ENCODE measurements around the gene TGFA. TPM values are rescaled to one million over a fixed set of nuclear protein-coding genes. Genes with fewer than 3 reads are reported as not detected.

Gene TGFA
- total RNA-seq, 2 donors from 2014 or later = 21.4 to 25.8 TPM

DNA sequence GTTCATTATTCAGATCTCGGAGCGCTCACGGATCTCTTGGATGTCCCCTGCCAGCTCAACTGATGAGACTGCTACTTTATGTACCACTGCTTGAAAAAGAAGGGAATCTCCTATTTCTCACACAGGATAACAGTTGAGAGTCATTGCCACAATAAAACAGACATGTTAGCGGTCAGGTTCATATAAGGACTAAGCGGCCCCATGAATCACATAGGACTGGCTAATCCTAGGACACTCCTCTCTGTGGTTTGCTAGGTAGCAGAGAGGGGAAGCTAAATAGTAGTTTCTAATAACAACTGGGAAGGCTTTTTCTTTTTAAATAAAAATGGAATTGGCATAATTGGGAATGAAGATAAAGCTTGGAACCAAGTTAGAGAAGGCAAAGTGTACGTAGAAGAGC lies 15.9 kb upstream of the TGFA start:
- H3K9me3 ChIP-seq = no peaks in the 10 kb centered on the region
- no peak overlapping the region for H3K9ac ChIP-seq (ENCODE audit: low read depth in 2 of 2, low read length in 2 of 2)
- TF ChIP-seq, protein P1, sequence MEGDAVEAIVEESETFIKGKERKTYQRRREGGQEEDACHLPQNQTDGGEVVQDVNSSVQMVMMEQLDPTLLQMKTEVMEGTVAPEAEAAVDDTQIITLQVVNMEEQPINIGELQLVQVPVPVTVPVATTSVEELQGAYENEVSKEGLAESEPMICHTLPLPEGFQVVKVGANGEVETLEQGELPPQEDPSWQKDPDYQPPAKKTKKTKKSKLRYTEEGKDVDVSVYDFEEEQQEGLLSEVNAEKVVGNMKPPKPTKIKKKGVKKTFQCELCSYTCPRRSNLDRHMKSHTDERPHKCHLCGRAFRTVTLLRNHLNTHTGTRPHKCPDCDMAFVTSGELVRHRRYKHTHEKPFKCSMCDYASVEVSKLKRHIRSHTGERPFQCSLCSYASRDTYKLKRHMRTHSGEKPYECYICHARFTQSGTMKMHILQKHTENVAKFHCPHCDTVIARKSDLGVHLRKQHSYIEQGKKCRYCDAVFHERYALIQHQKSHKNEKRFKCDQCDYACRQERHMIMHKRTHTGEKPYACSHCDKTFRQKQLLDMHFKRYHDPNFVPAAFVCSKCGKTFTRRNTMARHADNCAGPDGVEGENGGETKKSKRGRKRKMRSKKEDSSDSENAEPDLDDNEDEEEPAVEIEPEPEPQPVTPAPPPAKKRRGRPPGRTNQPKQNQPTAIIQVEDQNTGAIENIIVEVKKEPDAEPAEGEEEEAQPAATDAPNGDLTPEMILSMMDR (IDR thresholded peaks at IDR 0.05) = no peak
- H3K36me3 ChIP-seq = no peaks in the 10 kb centered on the region
- no peaks in the 10 kb centered on the region for H3K4me1 ChIP-seq
- H3K27me3 ChIP-seq = no peaks in the 10 kb centered on the region
- no peak overlapping the region for H3K27ac ChIP-seq
- H3K4me3 ChIP-seq = no peak overlapping the region
- intact Hi-C loops (cut with DNase I) = no loop called here
- DNase-seq = no peak

DNA sequence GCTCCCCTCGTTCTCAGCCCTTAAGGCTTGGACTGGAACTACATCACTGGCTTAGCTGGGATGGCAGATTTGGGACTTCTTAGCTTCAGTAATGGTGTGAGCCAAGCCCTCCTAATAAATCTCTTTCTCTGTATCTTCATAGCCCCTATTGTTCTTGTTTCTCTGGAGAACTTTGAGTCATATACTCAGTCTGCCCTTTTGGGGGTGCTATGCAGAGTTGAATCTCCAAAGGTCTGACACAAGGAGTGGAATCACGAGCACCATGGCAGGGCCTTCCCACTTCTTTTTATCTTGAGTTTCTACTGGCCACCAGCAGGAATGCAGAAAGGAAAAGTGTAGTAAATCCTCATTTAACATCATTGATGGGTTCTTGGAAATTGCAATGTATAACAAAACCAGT lies 13.3 kb upstream of the TGFA start:
- H3K27ac ChIP-seq = no peak overlapping the region
- H3K36me3 ChIP-seq = no peaks in the 10 kb centered on the region
- intact Hi-C loops (cut with DNase I) = no loop called here
- H3K9me3 ChIP-seq = no peaks in the 10 kb centered on the region
- TF ChIP-seq, protein P1 (IDR thresholded peaks at IDR 0.05) = no peak
- no peak overlapping the region for H3K9ac ChIP-seq (ENCODE audit: low read depth in 2 of 2, low read length in 2 of 2)
- H3K4me1 ChIP-seq = no peaks in the 10 kb centered on the region
- H3K4me3 ChIP-seq = no peak overlapping the region
- no peaks in the 10 kb centered on the region for H3K27me3 ChIP-seq
- DNase-seq = no peak

DNA sequence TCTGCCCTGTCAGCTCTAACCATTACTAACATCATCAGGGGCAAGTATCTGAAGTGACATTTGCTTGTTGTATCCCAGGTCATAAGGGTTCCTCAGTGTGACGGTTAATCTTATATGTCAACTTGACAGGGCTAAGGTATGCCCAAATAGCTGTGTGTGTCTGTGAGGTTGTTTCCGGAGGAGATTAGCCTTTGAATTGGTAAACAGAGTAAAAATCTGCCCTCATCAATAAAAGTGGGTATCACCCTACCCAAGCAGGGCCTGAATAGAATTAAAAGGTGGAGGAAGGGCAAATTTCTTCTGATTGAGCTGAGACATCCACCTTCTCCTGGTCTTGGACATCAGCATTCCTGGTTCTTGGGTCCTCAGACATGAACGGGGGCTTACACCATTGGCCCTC lies 12.8 kb upstream of the TGFA start:
- intact Hi-C loops (cut with DNase I) = no loop called here
- DNase-seq = no peak
- Histone ChIP-seq H3K4me1 (no peaks in the 10 kb centered on the region), H3K9me3 (no peaks in the 10 kb centered on the region), H3K36me3 (no peaks in the 10 kb centered on the region), H3K9ac (ENCODE audit: low read depth in 2 of 2, low read length in 2 of 2) (no peak overlapping the region), H3K27me3 (no peaks in the 10 kb centered on the region), H3K4me3 (no peak overlapping the region), H3K27ac (no peak overlapping the region)
- TF ChIP-seq, protein P1 (IDR thresholded peaks at IDR 0.05) = no peak

DNA sequence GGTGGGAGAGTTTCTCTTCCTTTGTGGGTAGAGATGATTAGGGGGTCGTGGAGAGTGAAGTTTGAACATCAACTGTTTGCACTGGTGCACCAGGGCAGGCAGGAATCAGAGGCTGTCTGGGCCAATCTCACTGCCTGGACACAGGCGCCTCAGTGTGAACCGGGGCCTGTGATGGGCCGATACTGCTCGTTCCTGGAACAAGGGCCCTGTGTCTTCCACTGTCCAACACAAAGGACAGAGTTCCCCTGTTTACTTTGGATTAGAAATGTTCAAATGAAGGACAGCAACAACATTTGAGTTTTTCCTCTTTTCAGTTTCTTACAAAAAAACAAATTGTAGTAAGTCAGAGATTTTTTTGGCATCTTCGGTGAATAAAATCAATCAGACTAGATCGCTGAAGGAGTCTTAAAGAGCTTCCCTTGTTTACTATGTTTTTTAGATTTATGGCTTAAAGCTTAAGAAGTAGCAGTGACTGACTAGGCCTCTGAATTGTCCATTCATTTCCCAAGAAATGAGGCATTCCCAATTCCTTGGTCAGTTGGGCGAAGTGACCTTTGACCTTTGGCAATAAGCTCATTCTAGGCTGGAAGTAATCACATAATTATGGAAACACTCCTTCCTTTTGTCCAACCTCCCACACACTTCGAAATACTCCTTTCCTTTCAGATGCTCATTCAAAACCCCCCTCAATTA lies 11.6 kb upstream of the TGFA start:
- intact Hi-C loops (cut with DNase I) = no loop called here
- Histone ChIP-seq H3K36me3 (no peaks in the 10 kb centered on the region), H3K9me3 (no peaks in the 10 kb centered on the region), H3K4me3 (no peak overlapping the region), H3K27me3 (no peaks in the 10 kb centered on the region), H3K9ac (ENCODE audit: low read depth in 2 of 2, low read length in 2 of 2) (no peak overlapping the region), H3K4me1 (no peaks in the 10 kb centered on the region), H3K27ac (no peak overlapping the region)
- TF ChIP-seq, protein P1 (IDR thresholded peaks at IDR 0.05) = no peak
- DNase-seq = no peak

DNA sequence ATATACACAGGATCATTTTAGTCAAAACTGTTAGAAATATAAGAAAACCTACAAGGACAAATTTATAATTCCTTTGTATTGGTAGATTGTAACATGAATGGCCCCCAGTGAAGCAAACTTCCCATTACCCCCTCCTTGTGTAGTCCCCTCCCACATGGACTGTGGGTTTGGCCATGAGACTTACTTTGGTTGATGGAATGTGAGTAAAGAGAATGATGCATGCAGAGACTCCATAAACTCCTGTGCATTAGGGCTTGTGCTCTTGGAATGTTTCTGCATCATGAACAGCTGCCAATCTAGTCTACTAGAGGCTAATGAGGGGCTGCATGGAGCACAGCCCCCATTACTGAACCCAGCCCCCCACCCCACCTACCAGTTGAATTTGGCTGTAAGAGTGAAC lies 8.3 kb upstream of the TGFA start:
- H3K27ac ChIP-seq = no peak overlapping the region
- H3K9ac ChIP-seq (ENCODE audit: low read depth in 2 of 2, low read length in 2 of 2) = no peak overlapping the region
- no peak overlapping the region for H3K4me3 ChIP-seq
- H3K4me1 ChIP-seq = peaks cover 11% of the 10 kb centered on the region
- H3K36me3 ChIP-seq = no peaks in the 10 kb centered on the region
- no peaks in the 10 kb centered on the region for H3K9me3 ChIP-seq
- no peak for DNase-seq
- H3K27me3 ChIP-seq = no peaks in the 10 kb centered on the region
- TF ChIP-seq, protein P1 (IDR thresholded peaks at IDR 0.05) = no peak
- intact Hi-C loops (cut with DNase I) = no loop called here
